Measurements from ENCODE around the gene MYRIP.
"Not testable (repeated sequence)": the region's sequence is repeated elsewhere in the genome, so short reads cannot be mapped to it uniquely, and the experiment has no call there.

The MYRIP gene

GRCh38 chr3:40096661-40097111, 287.3 kb downstream of the MYRIP start:
- DNase-seq, result no peak

- no peak for DNase-seq
These were observed 288.0 kb downstream of the MYRIP start for GRCh38 chr3:40097131-40098117.

GRCh38 chr3:40098261-40098759, 288.9 kb downstream of the MYRIP start:
- DNase-seq, result no peak

- no peak for DNase-seq
These were observed 290.5 kb downstream of the MYRIP start for GRCh38 chr3:40099871-40100270.

- no peak for DNase-seq
These were observed 292.8 kb downstream of the MYRIP start for GRCh38 chr3:40102182-40102581.

GRCh38 chr3:40103829-40104228, 294.4 kb downstream of the MYRIP start:
- no peak for DNase-seq

- no peak for DNase-seq
These were observed 295.0 kb downstream of the MYRIP start for GRCh38 chr3:40104441-40104840.

GRCh38 chr3:40108643-40109042, 299.2 kb downstream of the MYRIP start:
- DNase-seq, result no peak

- no peak for DNase-seq
These were observed 300.5 kb downstream of the MYRIP start for GRCh38 chr3:40109641-40110490.

GRCh38 chr3:40116478-40117177, 307.2 kb downstream of the MYRIP start:
- no peak for DNase-seq

GRCh38 chr3:40118091-40118490, 308.7 kb downstream of the MYRIP start:
- DNase-seq, result no peak

GRCh38 chr3:40120067-40120692, 310.8 kb downstream of the MYRIP start:
- no peak for DNase-seq

- no peak for DNase-seq
These were observed 311.4 kb downstream of the MYRIP start for GRCh38 chr3:40120806-40121205.

GRCh38 chr3:40124918-40125317, 315.5 kb downstream of the MYRIP start:
- DNase-seq, result no peak

- no peak for DNase-seq
These were observed 318.8 kb downstream of the MYRIP start for GRCh38 chr3:40128166-40128565.

- DNase-seq, result no peak
These were observed 320.1 kb downstream of the MYRIP start for GRCh38 chr3:40129510-40129909.

GRCh38 chr3:40129981-40130380, 320.6 kb downstream of the MYRIP start:
- DNase-seq, result no peak

GRCh38 chr3:40130721-40131120, 321.3 kb downstream of the MYRIP start:
- no peak for DNase-seq

GRCh38 chr3:40133886-40134575, 324.6 kb downstream of the MYRIP start:
- not testable (repeated sequence) for DNase-seq

- no peak for DNase-seq
These were observed 328.3 kb downstream of the MYRIP start for GRCh38 chr3:40137591-40138295.

Measured in activated CD4-positive, alpha-beta T cell treated with anti-CD3 and anti-CD28 coated beads, Interleukin-2, amount 50 U/mL, for 16 hours (primary cell).